AG09309 (cell line): ENCODE data around the gene PRR35.

ENCODE experiments used
- DNase-seq: peaks from one replicate; pipeline ENCODE4 v3.0.0-alpha.2; 2010; ENCODE audit warnings: low read depth
- H3K4me3 ChIP-seq: 2 replicates; pipeline ENCODE4 v1.5.1; 2011; ENCODE audit warnings: mild to moderate bottlenecking, low read depth, low read length, moderate library complexity; ENCODE audit not compliant: control insufficient read depth
- CTCF ChIP-seq: IDR thresholded peaks from 2 replicates; pipeline ENCODE4 v1.5.1; 2011; ENCODE audit warnings: mild to moderate bottlenecking, low read depth, low read length, inconsistent platforms; ENCODE audit not compliant: insufficient read depth, control insufficient read depth; ENCODE audit errors: missing control alignments

PRR35 gene

GRCh38 chr16:528111-529011 lies 31.8 kb upstream of the PRR35 start:
- DNase-seq, result no peak
- H3K4me3 ChIP-seq, result peak overlapping the region; percentile 91
- TF ChIP-seq CTCF, result no peak

GRCh38 chr16:529012-529575 lies 31.1 kb upstream of the PRR35 start:
- no peak for TF ChIP-seq CTCF
- no peak for DNase-seq
- peak overlapping the region; percentile 91 for H3K4me3 ChIP-seq

GRCh38 chr16:530111-530817 lies 29.9 kb upstream of the PRR35 start:
- DNase-seq, result no peak
- no peak for TF ChIP-seq CTCF
- H3K4me3 ChIP-seq, result no peak overlapping the region

GRCh38 chr16:531494-532125 lies 28.6 kb upstream of the PRR35 start:
- no peak for TF ChIP-seq CTCF
- DNase-seq, result no peak
- no peak overlapping the region for H3K4me3 ChIP-seq

GRCh38 chr16:533391-534123 lies 26.6 kb upstream of the PRR35 start:
- no peak overlapping the region for H3K4me3 ChIP-seq

More at GRCh38 chr16:533391-534123, 26.6 kb upstream of the PRR35 start:
- TF ChIP-seq CTCF, result no peak
- no peak for DNase-seq
